Ovary (tissue), 9 donors: ENCODE data around the gene RXFP4. TPM values are rescaled to one million over a fixed set of nuclear protein-coding genes. Genes with fewer than 3 reads are reported as not detected.

ENCODE experiments used
- DNase-seq, 5 donors: peaks; one replicate each; pipeline ENCODE4 v3.0.0-alpha.2; 2019 to 2020
- H3K27ac ChIP-seq, 2 donors: fragments of 200-600 bp; one replicate each; pipeline versions ENCODE4 v1.5.1 to v1.8.0; 2019 to 2022
- H3K27me3 ChIP-seq: fragments of 200-600 bp; one replicate; pipeline ENCODE4 v1.8.0; 2022
- H3K36me3 ChIP-seq: fragments of 200-600 bp; sonication (generic); one replicate; pipeline ENCODE4 v1.5.1; 2019
- H3K4me1 ChIP-seq: one replicate; pipeline ENCODE4 v1.8.1; 2013; ENCODE audit warnings: mild to moderate bottlenecking, moderate library complexity; ENCODE audit not compliant: insufficient read depth
- H3K4me3 ChIP-seq: fragments of 200-600 bp; sonication (generic); one replicate; pipeline ENCODE4 v1.5.1; 2017
- H3K9me3 ChIP-seq, 2 donors: fragments of 200-600 bp in 1 of 2; sonication (generic) in 1 of 2; one replicate each; pipeline versions ENCODE4 v1.5.1 to v1.8.1; 2013 to 2019; ENCODE audit warnings: mild to moderate bottlenecking in 1 of 2, moderate library complexity in 1 of 2
- CTCF ChIP-seq, 3 donors: fragments of 450-650 bp in 2 of 3; fragments of 200-600 bp in 1 of 3; IDR thresholded peaks; one replicate each; pipeline versions ENCODE4 v1.5.1 to v1.8.0; 2016 to 2022; ENCODE audit warnings: antibody characterized with exemption in 3 of 3, mild to moderate bottlenecking in 1 of 3
- EP300 ChIP-seq: sonication (generic); formaldehyde crosslinking; IDR thresholded peaks from one replicate; pipeline ENCODE4 v1.6.1; 2017; ENCODE audit warnings: antibody characterized with exemption
- POLR2A ChIP-seq: fragments of 450-650 bp; IDR thresholded peaks from one replicate; pipeline ENCODE4 v1.6.1; 2017; ENCODE audit warnings: antibody characterized with exemption, mild to moderate bottlenecking, moderate library complexity
- WGBS, 3 donors: extraction: QIAGEN DNeasy Blood & Tissue Kit in 1 of 3; methylation state at CpG; one replicate each; pipeline versions ENCODE4 v1.1.5 to v1.1.7; 2013 to 2017; 5-methylcytosine and 5-hydroxymethylcytosine counted together
- intact Hi-C, 4 donors: fragments of 100-400 bp; cut with DNase I; formaldehyde crosslinking; loops; one replicate each; pipeline versions ENCODE4 v1.11.0 to v1.15.1; 2022 to 2023
- polyA plus RNA-seq, 2 donors: library from polyadenylated mRNA; stranded (reverse); fragments of 200-250 nt in 1 of 2; fragments of 350-450 nt in 1 of 2; fragmentation: Illumina TruSeq in 1 of 2; extraction: RNeasy Lipid Tissue Mini Kit (QIAGEN cat#74804) in 1 of 2; gene quantifications; one replicate each; pipeline ENCODE4 v1.2.3, GENCODE V29; 2013 to 2014
- total RNA-seq, 7 donors: library from RNA; depleted of rRNA in 2 of 7; stranded (reverse); fragments of >200 nt in 2 of 7; fragmentation: NEBNext Ultra II Directional in 3 of 7; extraction: Animal tissue kit (Norgen Biotek cat#: 25700) in 3 of 7; gene quantifications; one replicate each; pipeline versions ENCODE4 v1.1.0 to v1.2.4, GENCODE V29; 2016 to 2023
- donor health status: DM: no; HTN: no; CAD: no; lungs with moderate emphysema.
- donor health status: DM: no; HTN: no; CAD: no.
- donor health status: Bipolar disorder and iron deficiency.
- donor health status: DM: yes; HTN: yes; CAD: no.
- donor health status: DM: no; HTN: no; CAD: no.
- donor health status: DM: yes; HTN: yes; CAD: no.

Gene RXFP4
- total and polyA plus RNA-seq, 9 donors, result not detected

- intact Hi-C loops, result no loop called here
- peak in 1 of 5 donors; percentile 42 for DNase-seq
- H3K9me3 ChIP-seq, result no peaks in the 10 kb centered on the region
- TF ChIP-seq CTCF (IDR thresholded peaks at IDR 0.05) (no peak), EP300 (no peak), POLR2A (no peak)
- H3K4me1 ChIP-seq, result peaks cover 10% of the 10 kb centered on the region
- peak overlapping the region; percentile 88 for H3K4me3 ChIP-seq
- no peaks in the 10 kb centered on the region for H3K36me3 ChIP-seq
- WGBS, 3 donors, result 72 to 85% (median 72%) methylated on average over 24 of the region's 24 CpGs
- peak overlapping the region; percentile 46 to 75 for H3K27ac ChIP-seq
- H3K27me3 ChIP-seq, result no peaks in the 10 kb centered on the region
Observed at GRCh38 chr1:155934936-155935590, 6.4 kb upstream of the RXFP4 start.

- no peaks in the 10 kb centered on the region for H3K27me3 ChIP-seq
- TF ChIP-seq POLR2A, result no peak
- no peak for TF ChIP-seq EP300
- TF ChIP-seq CTCF (IDR thresholded peaks at IDR 0.05), result peak in 2 of 3 donors; percentile 59 to 68
- H3K4me1 ChIP-seq, result peaks cover 6% of the 10 kb centered on the region
- no peak overlapping the region for H3K4me3 ChIP-seq
- H3K27ac ChIP-seq, result no peak overlapping the region
- WGBS, 3 donors, result 0 to 3% (median 3%) methylated on average over 1 of the region's 1 CpG
- no peaks in the 10 kb centered on the region for H3K36me3 ChIP-seq
- intact Hi-C loops, result loop anchor here in 1 of 4 donors (2.0 kb wide), 1 partner anchor 51 kb away; no protein-coding TSS in a partner anchor
- peak in 1 of 5 donors; percentile 41 for DNase-seq
- H3K9me3 ChIP-seq, result no peaks in the 10 kb centered on the region
Observed at GRCh38 chr1:155938220-155938627, 3.2 kb upstream of the RXFP4 start.

GRCh38 chr1:155940482-155940992, 901 bp upstream of the RXFP4 start:
- intact Hi-C loops, result loop anchor here (5.0 kb wide), 2 partner anchors 37 to 52 kb away; partner anchors contain the start of gene ARHGEF2 (in 4 of the 4)
- Histone ChIP-seq H3K27ac (peak overlapping the region in 1 of 2 donors; percentile 66), H3K36me3 (no peaks in the 10 kb centered on the region), H3K9me3 (no peaks in the 10 kb centered on the region), H3K27me3 (no peaks in the 10 kb centered on the region), H3K4me1 (peaks cover 6% of the 10 kb centered on the region), H3K4me3 (no peak overlapping the region)
- WGBS, 3 donors, result 28 to 47% (median 32%) methylated on average over 4 of the region's 4 CpGs
- no peak for TF ChIP-seq CTCF (IDR thresholded peaks at IDR 0.05)
- TF ChIP-seq POLR2A, result no peak
- TF ChIP-seq EP300, result no peak
- DNase-seq, result peak in 4 of 5 donors; percentile 42 to 61 (median 53)

- no peaks in the 10 kb centered on the region for H3K36me3 ChIP-seq
- H3K27me3 ChIP-seq, result no peaks in the 10 kb centered on the region
- intact Hi-C loops, result loop anchor here (5.0 kb wide), 2 partner anchors 35 to 50 kb away; partner anchors contain the start of gene ARHGEF2 (in 4 of the 4)
- TF ChIP-seq EP300, result no peak
- no peak for TF ChIP-seq POLR2A
- no peak for TF ChIP-seq CTCF (IDR thresholded peaks at IDR 0.05)
- H3K9me3 ChIP-seq, result no peaks in the 10 kb centered on the region
- H3K4me1 ChIP-seq, result peaks cover 6% of the 10 kb centered on the region
- no peak for DNase-seq
- H3K4me3 ChIP-seq, result no peak overlapping the region
- H3K27ac ChIP-seq, result no peak overlapping the region
- 86 to 88% (median 87%) methylated on average over 26 to 29 of the region's 29 CpGs for WGBS, 3 donors
Observed at GRCh38 chr1:155941845-155942531, 550 bp downstream of the RXFP4 start.
